PFSK-1 (cell line): ENCODE measurements around the gene RGS10.
A peak's percentile ranks its signal among the peaks of the same experiment; 100 is the strongest.

ENCODE experiments used
- FOXP2 ChIP-seq: optimal IDR thresholded peaks from 2 replicates; pipeline ENCODE3; 2011; ENCODE audit warnings: borderline replicate concordance, control low read depth, inconsistent platforms; ENCODE audit not compliant: insufficient read depth; ENCODE audit errors: extremely low read length, extremely low read depth
- POLR2AphosphoS5 ChIP-seq: IDR thresholded peaks from 2 replicates; pipeline ENCODE4 v1.6.1; 2012; ENCODE audit warnings: low read depth, mild to moderate bottlenecking, control low read depth, low read length, moderate library complexity
- SIN3A ChIP-seq: IDR thresholded peaks from 2 replicates; pipeline ENCODE4 v1.6.1; 2012; ENCODE audit warnings: mild to moderate bottlenecking, low read length, moderate library complexity, borderline replicate concordance; ENCODE audit not compliant: insufficient read depth
- TAF1 ChIP-seq: IDR thresholded peaks from 2 replicates; pipeline ENCODE4 v1.6.1; 2012; ENCODE audit warnings: low read length, control low read depth, borderline replicate concordance; ENCODE audit not compliant: insufficient read depth
- TF ChIP-seq, protein P1 (sequence below), 2 experiments: IDR thresholded peaks; 2 replicates each; pipeline versions ENCODE4 v1.6.1 to v1.8.0; 2011 to 2012; ENCODE audit warnings: low read depth in 2 of 2, low read length in 2 of 2, control low read depth in 1 of 2, inconsistent platforms in 1 of 2, mild to moderate bottlenecking in 1 of 2, moderate library complexity in 1 of 2; ENCODE audit not compliant: insufficient read depth in 1 of 2

The RGS10 gene

DNA sequence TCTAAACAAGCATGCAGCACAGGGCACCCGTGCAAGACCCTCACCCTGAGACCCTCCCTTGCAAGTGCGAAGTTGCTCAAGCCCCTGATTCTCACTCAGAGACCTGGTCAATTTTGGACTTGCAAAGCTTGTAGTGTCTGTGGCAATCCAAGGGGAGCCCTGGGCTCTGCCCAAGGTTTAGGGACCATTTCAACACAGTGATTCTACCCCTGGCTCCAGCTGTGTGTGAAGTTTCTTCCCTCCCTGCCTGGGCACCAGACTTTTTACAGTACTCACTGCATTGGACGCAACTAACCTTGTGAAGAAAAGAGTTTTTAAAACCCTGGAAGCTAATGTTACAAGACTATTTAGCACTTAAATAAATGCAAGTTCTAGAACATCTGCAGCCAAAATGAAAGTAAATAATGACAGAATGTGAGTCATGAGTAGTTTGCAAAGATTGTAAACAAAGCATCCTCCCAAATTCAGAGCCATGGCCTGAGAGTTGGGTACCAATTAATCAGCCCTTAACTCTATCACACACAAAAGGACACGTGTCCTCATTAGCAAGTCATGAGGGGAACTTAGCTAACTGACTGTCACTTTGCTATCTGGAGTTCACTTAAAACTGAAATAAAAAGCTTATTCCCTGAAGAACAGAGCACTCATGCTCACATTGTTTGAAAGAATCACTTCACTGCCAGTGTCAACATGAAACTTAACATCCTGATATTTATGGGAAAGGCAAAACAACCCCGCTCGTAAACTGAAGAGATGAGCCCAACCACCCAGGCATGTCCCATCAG, 48.1 kb downstream of the RGS10 start:
- TF ChIP-seq POLR2AphosphoS5 (no peak), TAF1 (no peak), SIN3A (no peak), FOXP2 (no peak)
- TF ChIP-seq, protein P1, sequence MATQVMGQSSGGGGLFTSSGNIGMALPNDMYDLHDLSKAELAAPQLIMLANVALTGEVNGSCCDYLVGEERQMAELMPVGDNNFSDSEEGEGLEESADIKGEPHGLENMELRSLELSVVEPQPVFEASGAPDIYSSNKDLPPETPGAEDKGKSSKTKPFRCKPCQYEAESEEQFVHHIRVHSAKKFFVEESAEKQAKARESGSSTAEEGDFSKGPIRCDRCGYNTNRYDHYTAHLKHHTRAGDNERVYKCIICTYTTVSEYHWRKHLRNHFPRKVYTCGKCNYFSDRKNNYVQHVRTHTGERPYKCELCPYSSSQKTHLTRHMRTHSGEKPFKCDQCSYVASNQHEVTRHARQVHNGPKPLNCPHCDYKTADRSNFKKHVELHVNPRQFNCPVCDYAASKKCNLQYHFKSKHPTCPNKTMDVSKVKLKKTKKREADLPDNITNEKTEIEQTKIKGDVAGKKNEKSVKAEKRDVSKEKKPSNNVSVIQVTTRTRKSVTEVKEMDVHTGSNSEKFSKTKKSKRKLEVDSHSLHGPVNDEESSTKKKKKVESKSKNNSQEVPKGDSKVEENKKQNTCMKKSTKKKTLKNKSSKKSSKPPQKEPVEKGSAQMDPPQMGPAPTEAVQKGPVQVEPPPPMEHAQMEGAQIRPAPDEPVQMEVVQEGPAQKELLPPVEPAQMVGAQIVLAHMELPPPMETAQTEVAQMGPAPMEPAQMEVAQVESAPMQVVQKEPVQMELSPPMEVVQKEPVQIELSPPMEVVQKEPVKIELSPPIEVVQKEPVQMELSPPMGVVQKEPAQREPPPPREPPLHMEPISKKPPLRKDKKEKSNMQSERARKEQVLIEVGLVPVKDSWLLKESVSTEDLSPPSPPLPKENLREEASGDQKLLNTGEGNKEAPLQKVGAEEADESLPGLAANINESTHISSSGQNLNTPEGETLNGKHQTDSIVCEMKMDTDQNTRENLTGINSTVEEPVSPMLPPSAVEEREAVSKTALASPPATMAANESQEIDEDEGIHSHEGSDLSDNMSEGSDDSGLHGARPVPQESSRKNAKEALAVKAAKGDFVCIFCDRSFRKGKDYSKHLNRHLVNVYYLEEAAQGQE (IDR thresholded peaks at IDR 0.05; ENCODE audit: insufficient read depth in 1 of 2, low read depth in 2 of 2, low read length in 2 of 2): no peak

DNA sequence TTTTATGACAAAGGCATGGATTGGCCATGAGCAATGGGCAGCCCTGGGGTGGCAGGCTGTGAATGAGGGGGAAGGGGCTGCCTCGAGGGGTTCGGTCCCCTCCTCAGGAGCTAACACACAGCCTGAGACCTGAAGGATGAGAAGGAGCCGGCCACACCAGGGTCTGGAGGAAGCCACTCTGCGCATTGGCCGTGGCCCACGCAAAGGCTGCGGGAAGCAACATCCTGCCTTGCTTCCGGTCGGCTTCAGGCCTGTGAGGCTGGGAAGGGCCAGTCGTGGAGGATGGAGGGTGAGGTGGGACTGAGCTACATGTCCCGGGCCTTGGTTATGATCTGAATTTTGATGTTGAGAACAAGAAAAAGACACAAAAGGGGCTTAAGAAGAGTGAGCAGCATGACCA, 49.4 kb downstream of the RGS10 start:
- no peak for TF ChIP-seq TAF1
- peak; percentile 72 for TF ChIP-seq FOXP2

DNA sequence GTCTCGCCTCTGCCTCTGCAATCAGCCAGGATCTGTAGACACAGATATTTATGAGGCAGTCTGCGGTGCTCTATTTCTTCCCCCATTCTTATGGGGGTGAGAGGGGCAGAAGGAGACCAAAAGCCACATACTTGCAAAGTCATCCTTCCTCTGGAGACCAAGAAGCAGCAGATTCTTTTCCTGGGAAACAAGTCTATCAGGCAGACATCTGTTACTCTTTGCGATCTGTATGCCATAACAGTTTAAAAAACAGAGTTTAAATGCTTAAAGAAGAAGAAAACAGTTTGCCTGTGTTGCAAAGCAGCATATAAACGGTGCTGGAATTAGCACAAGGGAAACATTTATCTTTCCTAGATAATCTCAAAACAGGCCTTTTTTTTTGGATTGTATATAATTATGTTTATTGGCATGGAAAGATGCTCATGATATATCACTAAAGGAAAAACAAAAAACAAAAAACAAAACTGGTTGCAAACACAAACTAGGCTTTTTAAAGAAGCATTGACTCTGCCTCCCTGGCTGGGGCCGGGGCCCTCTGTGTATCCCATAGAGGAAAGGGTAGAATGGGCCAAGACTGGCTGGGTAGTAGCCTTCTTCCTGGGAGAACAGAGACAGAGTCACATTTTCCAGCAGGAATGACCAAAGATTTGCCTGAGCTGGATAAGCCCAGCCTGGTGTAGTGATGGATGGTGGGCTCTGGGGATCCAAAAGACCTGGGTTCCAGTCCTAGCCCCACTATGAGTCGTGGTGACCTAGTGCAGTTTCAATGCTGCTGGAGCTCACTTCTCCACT, 50.4 kb downstream of the RGS10 start:
- TF ChIP-seq FOXP2 (no peak), POLR2AphosphoS5 (no peak), SIN3A (no peak), TAF1 (no peak)
- TF ChIP-seq, protein P1 (IDR thresholded peaks at IDR 0.05; ENCODE audit: insufficient read depth in 1 of 2, low read depth in 2 of 2, low read length in 2 of 2): no peak

DNA sequence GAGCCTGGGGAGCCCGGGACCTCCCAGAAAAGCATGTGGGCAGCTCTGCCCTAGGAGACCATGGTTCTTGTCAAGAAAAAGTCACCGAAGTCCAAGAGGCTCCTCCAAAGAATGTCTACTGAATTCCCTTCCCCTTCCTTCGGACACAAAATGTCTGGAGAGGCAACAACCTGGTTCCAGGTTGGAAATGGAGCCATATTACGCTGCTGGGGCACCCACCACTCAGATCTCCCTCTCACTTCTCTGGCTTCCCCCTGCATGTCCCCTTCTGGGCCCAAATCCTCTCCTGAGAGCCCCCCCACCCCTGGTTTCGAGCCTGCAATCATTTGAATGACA, 52.6 kb downstream of the RGS10 start:
- TF ChIP-seq TAF1 (no peak), SIN3A (no peak), POLR2AphosphoS5 (no peak), FOXP2 (no peak)
- TF ChIP-seq, protein P1 (IDR thresholded peaks at IDR 0.05; ENCODE audit: insufficient read depth in 1 of 2, low read depth in 2 of 2, low read length in 2 of 2): no peak

DNA sequence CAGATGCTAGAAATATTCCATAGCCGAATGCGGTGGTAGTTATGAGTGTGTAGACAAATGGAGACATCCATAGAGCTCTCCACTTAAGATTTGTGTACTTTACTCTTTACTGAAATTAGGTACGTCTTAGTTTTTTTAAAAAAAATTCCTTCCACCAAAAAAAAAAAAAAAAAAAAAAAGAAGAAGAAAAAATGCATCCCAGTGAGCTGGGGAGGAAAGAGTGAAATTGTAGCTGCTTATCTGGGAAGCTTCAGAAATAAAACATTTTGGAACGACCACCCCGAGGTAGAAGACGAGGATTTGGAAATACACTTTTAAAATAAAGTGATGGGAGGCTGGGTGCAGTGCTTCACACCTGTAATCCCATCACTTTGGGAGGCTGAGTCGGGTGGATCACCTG, 53.8 kb downstream of the RGS10 start:
- TF ChIP-seq, protein P1 (IDR thresholded peaks at IDR 0.05; ENCODE audit: insufficient read depth in 1 of 2, low read depth in 2 of 2, low read length in 2 of 2): no peak
- TF ChIP-seq POLR2AphosphoS5 (no peak), SIN3A (no peak), TAF1 (no peak), FOXP2 (no peak)
